Activated CD4-positive, alpha-beta T cell treated with anti-CD3 and anti-CD28 coated beads for 24 hours (primary cell): ENCODE results near the gene BLOC1S1.
A peak's percentile ranks its signal among the peaks of the same experiment; 100 is the strongest.

Experiments
- DNase-seq, 2 donors: peaks; one replicate each; pipeline ENCODE4 v3.0.0-alpha.2; 2020; ENCODE audit warnings: low read depth in 2 of 2

BLOC1S1 gene

GRCh38 chr12:55711786-55712553 lies 3.9 kb upstream of the BLOC1S1 start:
- no peak for DNase-seq

GRCh38 chr12:55712700-55713415 lies 3.0 kb upstream of the BLOC1S1 start:
- DNase-seq, result no peak

- DNase-seq, result no peak
Observed at GRCh38 chr12:55713721-55714120, 2.1 kb upstream of the BLOC1S1 start.

GRCh38 chr12:55715169-55715764 lies 579 bp upstream of the BLOC1S1 start:
- no peak for DNase-seq

- no peak for DNase-seq
Observed at GRCh38 chr12:55716582-55716957, 724 bp downstream of the BLOC1S1 start.

GRCh38 chr12:55717011-55718007 lies 1.5 kb downstream of the BLOC1S1 start:
- DNase-seq, result no peak

- no peak for DNase-seq
Observed at GRCh38 chr12:55718015-55718414, 2.2 kb downstream of the BLOC1S1 start.

- no peak for DNase-seq
Observed at GRCh38 chr12:55718624-55719275, 2.9 kb downstream of the BLOC1S1 start.

GRCh38 chr12:55719371-55719770 lies 3.5 kb downstream of the BLOC1S1 start:
- no peak for DNase-seq

- no peak for DNase-seq
Observed at GRCh38 chr12:55720071-55720564, 4.3 kb downstream of the BLOC1S1 start, which contains the start of gene RDH5. RDH5 (plus strand) TSS chr12:55720393; CDS start chr12:55721185, 792 bp downstream.

- no peak for DNase-seq
Observed at GRCh38 chr12:55720894-55721444, 5.1 kb downstream of the BLOC1S1 start.

- no peak for DNase-seq
Observed at GRCh38 chr12:55721601-55722213, 5.9 kb downstream of the BLOC1S1 start.

GRCh38 chr12:55722948-55723347 lies 7.1 kb downstream of the BLOC1S1 start:
- no peak for DNase-seq

GRCh38 chr12:55723516-55724225 lies 7.8 kb downstream of the BLOC1S1 start:
- no peak for DNase-seq

- peak in 1 of 2 donors; percentile 52 for DNase-seq
Observed at GRCh38 chr12:55724226-55724939, 8.5 kb downstream of the BLOC1S1 start.

GRCh38 chr12:55724940-55725309 lies 9.1 kb downstream of the BLOC1S1 start:
- no peak for DNase-seq

GRCh38 chr12:55725556-55725955 lies 9.7 kb downstream of the BLOC1S1 start:
- DNase-seq, result no peak

- no peak for DNase-seq
Observed at GRCh38 chr12:55726971-55727370, 11.1 kb downstream of the BLOC1S1 start.
